Measurements from ENCODE around the gene CALB2.

Gene CALB2

GRCh38 chr16:71423865-71424264, 65.3 kb downstream of the CALB2 start:
- TF ChIP-seq, protein P1, sequence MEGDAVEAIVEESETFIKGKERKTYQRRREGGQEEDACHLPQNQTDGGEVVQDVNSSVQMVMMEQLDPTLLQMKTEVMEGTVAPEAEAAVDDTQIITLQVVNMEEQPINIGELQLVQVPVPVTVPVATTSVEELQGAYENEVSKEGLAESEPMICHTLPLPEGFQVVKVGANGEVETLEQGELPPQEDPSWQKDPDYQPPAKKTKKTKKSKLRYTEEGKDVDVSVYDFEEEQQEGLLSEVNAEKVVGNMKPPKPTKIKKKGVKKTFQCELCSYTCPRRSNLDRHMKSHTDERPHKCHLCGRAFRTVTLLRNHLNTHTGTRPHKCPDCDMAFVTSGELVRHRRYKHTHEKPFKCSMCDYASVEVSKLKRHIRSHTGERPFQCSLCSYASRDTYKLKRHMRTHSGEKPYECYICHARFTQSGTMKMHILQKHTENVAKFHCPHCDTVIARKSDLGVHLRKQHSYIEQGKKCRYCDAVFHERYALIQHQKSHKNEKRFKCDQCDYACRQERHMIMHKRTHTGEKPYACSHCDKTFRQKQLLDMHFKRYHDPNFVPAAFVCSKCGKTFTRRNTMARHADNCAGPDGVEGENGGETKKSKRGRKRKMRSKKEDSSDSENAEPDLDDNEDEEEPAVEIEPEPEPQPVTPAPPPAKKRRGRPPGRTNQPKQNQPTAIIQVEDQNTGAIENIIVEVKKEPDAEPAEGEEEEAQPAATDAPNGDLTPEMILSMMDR (IDR thresholded peaks at IDR 0.05) = no peak

GRCh38 chr16:71424626-71425025, 66.1 kb downstream of the CALB2 start:
- TF ChIP-seq, protein P1 (IDR thresholded peaks at IDR 0.05) = no peak

DNA sequence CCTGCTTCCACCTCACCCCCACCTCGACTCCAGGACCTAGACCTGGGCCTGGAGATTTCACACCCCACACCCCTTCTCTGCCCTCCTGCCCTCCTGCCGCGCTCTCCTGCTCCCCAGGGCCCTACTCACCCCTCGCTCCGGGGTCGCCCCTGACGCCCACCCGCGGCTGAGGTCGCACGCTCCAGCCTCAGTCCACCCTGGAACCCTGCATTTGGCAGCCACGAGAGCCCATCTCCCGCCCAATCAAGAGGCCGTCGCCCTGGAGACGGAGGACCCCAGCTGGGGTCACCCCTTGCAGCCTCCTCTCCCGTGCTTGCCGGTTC, 67.2 kb downstream of the CALB2 start:
- TF ChIP-seq, protein P1 (IDR thresholded peaks at IDR 0.05) = no peak

DNA sequence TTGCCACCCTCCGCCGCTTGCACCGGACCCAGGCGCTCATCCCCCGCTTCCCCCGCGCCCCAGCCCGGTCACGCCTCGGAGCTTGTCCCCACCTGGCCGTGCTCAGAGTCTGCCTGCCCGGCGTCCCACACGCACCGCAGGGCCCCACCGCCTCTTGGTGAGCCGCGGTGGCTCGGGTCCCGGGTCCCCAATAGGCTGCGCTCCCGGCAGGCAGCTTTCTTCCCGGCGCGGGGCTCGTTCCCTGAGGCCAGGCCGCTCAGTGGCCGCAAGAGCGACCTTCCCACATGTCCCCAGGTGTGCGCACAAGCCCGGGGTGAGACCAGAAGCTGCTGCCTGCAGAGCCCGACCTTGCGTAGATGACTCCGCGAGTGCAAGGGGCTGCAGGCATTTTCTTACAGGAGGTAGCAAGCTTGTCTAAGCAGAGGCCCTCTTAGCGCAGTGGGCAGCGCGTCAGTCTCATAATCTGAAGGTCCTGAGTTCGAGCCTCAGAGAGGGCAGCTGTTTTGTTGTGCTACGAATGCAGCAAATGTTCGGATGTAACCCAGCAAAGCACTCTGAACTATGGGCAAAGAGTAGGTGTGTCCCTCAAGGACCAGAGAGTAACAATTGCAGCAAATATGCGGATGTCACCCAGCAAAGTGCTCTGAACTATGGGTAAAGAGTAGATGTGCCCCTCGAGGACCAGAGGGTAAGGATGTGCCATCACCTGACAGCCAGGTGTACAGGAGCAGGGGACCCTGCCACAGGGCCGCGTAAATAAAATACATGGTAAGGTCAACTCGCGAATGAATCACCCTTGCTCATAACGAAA, 67.8 kb downstream of the CALB2 start:
- TF ChIP-seq, protein P1 (IDR thresholded peaks at IDR 0.05) = no peak

DNA sequence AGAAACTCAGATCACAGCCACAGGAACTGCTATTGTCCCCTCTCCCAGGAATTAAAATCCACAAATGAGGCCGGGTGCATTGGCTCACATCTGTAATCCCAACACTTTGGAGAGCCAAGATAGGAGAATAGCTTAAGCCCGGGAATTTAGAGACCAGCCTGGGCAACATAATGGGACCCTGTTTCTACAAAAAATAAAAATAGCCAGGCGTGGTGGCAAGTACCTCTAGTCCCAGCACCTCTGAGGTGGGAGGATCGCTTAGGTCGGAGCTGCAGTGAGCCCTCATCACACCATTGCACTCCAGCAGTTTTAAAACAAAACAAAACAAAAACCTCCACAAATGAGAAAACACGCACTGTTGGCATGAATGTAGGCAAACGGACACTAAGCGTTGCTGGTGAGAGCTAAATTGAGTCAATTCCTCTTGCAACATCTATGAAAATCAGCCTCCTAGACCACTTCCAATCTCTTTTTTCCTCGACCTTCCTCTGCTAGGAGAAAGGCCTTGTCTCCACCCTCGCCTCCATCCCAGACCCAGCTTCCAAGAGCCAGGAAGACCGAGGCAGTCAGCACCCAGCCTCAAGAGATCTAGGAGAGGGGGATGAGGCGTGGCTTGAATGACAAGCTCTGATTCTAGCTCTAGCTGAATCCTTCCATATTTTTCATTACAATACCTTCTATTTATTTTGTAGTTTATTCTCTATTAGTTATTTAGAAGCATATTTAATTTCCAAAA, 68.5 kb downstream of the CALB2 start:
- TF ChIP-seq, protein P1 (IDR thresholded peaks at IDR 0.05) = no peak

DNA sequence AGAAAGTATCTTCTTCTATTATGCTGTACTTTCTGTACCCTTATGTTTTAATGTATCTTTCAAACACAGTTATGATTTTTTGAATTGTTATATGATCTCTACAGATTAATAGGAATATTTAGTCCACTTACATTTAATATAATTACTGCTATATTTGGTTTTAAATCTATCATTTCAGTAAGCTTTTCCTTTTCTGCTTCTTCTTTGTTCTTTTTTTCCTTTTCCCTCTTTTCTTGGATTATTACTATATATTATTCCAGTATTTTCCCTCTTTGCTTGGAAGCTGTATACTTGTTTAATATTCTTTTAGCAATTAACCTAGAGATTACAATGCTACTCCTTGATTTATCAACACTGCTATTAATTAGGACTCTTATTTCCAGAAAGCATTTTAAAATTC, 69.9 kb downstream of the CALB2 start:
- TF ChIP-seq, protein P1 (IDR thresholded peaks at IDR 0.05) = no peak

DNA sequence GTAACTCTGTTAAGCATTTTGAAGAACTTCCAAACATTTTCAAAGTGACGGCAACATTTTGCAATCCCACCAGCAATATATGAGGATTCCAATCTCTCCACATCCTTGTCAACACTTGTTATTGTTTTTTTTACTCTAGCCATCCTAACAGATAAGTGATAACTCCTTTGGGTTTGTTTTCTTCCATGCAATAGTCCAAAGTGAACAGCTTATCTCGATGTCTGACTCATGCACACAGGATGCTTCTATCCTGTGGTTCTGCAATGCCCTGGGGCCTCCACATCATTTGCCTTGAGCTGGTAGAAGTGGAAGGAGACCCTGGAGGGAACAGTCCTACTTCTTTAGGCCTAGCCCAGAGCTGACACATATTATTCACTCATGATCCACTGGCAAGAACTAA, 70.4 kb downstream of the CALB2 start:
- TF ChIP-seq, protein P1 (IDR thresholded peaks at IDR 0.05) = no peak
